ENCODE results near the gene KIAA1328.
"Not testable (repeated sequence)": the region's sequence is repeated elsewhere in the genome, so short reads cannot be mapped to it uniquely, and the experiment has no call there.

DNA sequence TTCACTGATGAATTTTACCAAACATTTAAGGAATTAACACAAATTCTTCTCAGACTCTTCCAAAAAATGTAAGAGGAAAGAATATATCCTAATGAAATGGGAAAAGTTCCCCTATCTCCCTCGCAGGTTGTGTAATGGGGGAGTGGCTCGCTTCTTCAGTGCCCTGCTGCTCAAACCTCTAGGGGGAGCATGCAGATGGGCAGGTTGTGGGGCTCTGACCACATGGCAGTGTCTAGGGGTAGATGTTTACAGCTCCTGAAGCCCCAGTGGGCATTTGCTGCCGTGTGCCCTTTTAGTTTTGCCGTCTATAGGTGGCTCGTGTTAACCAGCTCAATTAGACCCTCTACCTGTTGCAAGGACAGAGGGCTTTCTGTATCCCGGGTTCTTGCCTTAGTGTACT lies 338.0 kb downstream of the KIAA1328 start:
- TF ChIP-seq, protein P1, sequence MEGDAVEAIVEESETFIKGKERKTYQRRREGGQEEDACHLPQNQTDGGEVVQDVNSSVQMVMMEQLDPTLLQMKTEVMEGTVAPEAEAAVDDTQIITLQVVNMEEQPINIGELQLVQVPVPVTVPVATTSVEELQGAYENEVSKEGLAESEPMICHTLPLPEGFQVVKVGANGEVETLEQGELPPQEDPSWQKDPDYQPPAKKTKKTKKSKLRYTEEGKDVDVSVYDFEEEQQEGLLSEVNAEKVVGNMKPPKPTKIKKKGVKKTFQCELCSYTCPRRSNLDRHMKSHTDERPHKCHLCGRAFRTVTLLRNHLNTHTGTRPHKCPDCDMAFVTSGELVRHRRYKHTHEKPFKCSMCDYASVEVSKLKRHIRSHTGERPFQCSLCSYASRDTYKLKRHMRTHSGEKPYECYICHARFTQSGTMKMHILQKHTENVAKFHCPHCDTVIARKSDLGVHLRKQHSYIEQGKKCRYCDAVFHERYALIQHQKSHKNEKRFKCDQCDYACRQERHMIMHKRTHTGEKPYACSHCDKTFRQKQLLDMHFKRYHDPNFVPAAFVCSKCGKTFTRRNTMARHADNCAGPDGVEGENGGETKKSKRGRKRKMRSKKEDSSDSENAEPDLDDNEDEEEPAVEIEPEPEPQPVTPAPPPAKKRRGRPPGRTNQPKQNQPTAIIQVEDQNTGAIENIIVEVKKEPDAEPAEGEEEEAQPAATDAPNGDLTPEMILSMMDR (IDR thresholded peaks at IDR 0.05): peak; percentile 14; the same call in 1 of the 2 replicates
- not testable (repeated sequence) for TF ChIP-seq POLR2AphosphoS5 (IDR thresholded peaks at IDR 0.05; ENCODE audit: low read depth, low read length)
